Activated CD4-positive, alpha-beta T cell treated with anti-CD3 and anti-CD28 coated beads, Interleukin-2, Interleukin-6, amounts not matched to agents 100 ng/mL and 50 ng/mL, durations not matched to agents 16 hours and 8 hours (primary cell): ENCODE measurements around the gene HLA-F.

Experiments used
- DNase-seq: peaks from one replicate; pipeline ENCODE4 v3.0.0-alpha.2; 2020

HLA-F gene

DNA sequence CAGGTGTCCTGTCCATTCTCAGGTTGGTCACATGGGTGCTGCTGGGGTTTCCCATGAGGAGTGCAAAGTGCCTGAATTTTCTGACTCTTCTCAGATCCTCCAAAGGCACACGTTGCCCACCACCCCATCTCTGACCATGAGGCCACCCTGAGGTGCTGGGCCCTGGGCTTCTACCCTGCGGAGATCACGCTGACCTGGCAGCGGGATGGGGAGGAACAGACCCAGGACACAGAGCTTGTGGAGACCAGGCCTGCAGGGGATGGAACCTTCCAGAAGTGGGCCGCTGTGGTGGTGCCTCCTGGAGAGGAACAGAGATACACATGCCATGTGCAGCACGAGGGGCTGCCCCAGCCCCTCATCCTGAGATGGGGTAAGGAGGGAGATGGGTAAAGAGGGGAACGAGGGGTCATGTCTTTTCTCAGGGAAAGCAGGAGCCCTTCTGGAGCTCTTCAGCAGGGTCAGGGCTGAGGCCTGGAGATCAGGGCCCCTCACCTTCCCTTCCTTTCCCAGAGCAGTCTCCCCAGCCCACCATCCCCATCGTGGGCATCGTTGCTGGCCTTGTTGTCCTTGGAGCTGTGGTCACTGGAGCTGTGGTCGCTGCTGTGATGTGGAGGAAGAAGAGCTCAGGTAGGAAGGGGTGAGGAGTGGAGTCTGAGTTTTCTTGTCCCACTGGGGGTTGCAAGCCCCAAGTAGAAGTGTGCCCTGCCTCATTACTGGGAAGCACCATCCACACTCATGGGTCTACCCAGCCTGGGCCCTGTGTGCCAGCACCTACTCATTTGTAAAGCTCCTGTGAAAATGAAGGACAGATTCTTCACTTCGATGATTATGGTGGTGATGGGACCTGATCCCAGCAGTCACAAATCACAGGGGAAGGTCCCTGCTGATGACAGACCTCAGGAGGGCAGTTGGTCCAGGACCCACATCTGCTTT is 2.0 kb downstream of the HLA-F start:
- no peak for DNase-seq

DNA sequence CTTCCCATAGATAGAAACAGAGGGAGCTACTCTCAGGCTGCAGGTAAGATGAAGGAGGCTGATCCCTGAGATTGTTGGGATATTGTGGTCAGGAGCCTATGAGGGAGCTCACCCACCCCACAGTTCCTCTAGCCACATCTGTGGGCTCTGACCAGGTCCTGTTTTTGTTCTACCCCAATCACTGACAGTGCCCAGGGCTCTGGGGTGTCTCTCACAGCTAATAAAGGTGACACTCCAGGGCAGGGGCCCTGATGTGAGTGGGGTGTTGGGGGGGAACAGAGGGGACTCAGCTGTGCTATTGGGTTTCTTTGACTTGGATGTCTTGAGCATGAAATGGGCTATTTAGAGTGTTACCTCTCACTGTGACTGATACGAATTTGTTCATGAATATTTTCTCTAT is 2.8 kb downstream of the HLA-F start:
- no peak for DNase-seq

DNA sequence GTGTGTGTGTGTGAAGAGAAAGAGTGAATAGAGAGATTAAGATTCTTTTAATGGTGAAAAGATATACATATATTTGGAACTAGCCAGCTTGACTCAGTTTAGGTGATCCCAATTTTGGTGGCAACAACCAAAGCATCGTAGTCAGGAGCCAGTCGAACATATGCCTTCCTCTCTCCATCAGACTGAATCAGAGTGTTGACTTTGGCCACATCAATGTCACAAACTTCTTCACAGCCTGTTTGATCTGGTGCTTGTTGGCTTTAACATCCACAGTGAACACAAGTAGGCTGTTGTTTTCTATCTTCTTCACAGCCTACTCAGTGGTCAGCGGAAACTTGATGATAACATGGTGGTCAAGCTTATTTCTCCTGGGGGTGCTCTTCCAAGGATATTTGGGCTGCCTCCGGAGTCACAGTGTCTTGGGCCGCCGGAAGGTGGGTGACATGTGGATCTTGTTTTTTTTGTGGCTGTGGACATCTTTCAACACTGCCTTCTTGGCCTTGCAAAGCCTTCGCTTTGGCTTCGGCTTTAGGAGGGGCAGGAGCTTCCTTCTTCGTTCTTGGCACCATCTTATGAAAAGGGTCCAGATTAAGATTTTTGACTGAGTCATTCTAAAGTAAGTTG is 3.4 kb downstream of the HLA-F start:
- no peak for DNase-seq

DNA sequence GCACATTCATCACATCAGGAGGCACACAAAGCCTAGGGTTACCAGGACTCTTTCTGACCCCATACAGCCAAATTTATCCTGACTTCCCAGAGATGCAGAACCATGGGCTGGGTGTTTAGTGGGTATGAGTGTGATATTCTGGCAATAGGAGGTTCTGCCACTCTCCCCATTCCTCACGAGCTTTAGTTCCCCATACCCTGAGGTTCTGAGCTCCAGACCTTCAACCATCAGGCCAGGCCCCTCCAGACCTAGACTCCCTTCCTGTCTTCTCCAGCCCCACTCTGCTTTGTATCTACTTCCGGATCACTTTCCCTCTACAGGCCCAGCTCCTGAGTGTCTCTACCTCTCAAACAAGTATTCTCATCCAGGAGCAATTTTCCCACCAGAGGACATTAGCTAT is 4.4 kb downstream of the HLA-F start:
- DNase-seq = no peak

DNA sequence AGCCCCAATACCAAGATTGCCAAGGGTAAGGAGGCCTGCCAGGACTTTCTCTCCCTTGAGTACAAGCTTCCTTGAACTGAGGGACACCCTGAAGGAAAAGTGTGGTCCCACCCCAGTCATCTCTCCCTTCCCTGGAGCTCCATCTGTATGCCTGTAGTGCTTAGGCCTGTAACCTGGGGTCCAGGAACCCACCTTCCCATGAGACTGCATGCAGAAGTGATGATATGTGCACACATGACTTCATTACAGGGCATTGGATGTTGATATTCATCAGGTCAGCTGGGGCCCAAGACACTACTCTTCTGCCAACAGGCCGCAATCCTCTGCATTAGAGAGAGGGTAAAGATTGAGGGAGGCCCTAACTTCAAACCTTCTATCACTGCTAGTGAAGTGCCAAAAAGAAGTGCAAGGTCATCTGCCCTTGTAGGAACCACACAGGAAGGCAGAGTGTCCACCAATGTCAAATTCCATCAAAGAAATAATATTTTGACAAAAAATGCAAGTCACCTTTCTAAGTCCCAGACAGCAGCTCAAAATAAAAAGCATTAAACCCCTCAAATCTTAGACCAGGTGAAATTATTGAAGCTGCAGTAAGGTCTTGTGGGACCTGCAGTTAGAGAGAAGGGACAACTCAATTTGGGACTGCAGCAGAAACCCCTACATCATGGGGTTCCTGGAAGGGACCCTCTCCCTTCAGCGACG is 5.1 kb downstream of the HLA-F start:
- DNase-seq = no peak

DNA sequence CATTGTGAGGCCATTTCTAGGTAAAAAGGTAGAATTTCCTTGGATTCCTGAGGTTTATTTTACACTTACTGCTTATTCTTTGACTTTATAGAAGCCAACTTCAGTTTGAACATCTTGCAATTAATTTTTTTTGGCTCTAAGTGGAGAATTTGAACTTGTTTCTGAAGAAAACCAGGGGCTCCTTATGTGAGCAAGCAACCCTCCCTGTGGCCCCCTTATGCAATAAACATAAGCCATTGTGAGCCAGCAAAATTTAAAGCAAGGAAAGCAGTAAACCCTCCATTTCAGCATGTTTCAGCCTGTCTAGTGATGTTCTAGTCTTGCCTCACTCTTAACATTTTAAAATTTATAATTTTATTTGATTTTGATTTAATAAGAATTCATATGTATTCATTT is 5.6 kb downstream of the HLA-F start:
- no peak for DNase-seq

DNA sequence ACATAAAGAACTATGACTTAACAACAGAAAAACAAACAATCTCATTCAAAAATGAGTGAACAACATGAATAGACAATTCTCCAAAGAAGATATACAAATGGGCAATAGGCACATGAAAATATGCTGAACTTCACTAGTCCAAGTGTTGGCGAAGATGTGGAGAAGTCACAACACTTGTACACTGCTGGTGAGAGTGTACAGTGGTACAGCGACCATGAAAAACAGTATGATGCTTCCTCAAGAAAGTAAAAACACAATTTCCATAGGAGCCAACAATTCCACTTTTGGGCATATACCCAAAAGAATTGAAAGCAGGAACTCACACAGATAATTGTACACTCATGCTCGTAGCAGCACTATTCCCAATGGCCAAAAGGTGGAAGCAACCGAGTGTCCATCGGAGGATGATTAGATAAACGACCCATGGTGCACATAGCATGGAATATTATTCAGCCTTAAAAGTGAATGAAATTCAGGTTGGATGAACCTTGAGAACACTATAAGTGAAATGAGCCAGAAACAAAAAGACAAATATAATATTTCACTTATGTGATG is 6.6 kb downstream of the HLA-F start:
- DNase-seq = no peak

DNA sequence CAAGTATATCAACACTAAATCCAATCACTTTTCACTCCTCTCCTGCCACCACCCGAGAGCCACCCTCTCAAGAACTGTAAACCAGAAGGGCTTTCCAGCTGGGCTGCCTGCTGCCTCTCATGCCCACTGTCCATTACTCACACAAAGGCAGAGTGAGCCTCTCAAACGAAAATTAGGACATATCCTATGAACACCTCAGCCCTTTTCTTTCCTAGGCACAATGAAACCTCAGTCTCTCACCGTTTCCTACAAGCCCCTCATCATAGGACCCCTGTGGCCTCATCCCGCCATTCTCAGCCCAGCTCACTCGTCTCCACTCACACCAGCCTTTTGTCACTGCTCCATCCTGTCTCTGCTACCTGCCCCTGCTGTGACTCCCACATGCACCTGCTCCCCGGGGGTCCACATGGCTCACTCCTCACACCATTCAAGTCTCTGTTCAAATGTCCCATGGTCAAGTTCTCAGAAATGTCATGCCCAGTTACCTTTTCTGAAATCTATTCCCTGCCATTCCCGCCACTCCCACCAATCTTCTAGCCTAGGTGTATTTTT is 7.4 kb downstream of the HLA-F start:
- DNase-seq = no peak

DNA sequence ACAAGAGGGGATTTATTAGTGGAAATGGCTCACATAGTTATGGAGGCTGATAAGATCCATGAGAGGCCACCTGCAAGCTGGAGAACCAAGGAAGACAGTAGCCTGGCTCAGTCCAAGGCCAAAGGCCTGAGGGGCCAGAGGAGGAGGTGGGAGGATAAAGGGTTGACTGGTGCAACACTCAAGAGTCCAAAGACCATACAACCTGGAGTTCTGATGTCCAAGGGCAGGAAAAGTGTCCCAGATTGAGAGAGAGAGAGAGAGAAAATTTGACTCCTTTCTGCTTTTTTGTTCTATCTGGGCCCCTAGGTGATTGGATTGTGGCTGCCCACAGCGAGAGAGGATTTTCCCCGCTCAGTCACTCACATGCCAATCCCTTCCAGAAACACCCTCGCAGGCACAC is 8.0 kb downstream of the HLA-F start:
- DNase-seq = no peak

DNA sequence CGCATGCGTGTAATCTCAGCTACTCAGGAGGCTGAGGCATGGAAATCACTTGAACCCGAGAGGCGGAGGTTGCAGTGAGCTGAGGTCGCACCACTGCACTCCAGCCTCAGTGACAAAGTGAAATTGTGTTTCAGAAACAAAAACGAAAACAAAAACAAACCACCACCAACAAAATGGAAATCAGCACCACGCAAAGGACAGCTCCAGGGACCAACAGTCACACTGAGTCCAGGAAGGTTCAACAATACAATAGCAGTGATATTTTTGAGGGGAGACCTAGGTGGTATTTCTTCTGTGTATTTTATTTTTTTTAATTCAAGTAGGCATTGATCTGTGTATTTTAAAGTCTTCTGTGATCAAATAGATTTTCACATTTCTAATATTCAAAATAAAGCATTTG is 9.8 kb downstream of the HLA-F start:
- no peak for DNase-seq

DNA sequence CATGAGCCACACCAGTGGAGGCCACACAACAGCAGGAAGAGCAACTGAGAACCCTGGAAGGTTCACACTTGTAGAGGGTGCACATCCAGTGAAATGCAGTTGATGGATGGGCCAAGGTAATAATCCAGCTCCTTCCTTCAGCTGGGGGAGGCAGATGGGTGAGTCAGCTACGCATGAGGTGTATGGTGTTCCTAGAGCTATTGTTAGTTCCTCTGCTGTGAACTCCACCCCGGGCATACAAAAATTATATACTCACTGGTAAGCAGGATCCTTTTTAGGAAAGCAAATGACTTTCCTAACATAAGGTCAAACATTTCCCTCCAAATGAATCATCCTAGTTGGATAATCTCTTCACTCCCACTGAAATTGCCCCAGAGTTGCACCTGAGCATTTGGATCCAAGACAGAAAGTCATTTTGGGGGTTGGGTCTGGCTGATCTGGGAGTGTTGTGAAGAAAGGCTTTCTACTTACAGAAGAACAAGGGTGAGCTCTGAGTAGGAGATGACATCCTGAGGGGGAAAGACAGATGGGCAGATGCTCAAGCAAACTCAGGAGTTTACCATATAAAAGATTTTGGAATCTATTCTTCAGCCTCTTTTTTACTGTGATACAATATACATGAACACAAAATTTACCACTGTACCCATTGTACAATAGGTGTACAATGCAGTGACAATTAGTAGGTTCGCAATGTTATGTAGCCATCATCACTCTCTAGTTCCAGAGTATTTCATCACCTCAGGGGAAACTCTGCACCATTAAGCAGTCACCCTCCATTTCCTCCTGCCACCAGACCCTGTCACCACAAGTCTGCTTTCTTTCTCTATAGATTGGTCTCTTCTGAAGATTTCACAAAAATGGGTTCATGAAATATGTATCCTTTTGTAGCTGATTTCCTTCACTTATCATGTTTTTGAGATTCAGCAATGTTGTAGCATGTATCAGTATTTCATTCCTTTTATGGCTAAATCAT is 11.1 kb downstream of the HLA-F start:
- no peak for DNase-seq

DNA sequence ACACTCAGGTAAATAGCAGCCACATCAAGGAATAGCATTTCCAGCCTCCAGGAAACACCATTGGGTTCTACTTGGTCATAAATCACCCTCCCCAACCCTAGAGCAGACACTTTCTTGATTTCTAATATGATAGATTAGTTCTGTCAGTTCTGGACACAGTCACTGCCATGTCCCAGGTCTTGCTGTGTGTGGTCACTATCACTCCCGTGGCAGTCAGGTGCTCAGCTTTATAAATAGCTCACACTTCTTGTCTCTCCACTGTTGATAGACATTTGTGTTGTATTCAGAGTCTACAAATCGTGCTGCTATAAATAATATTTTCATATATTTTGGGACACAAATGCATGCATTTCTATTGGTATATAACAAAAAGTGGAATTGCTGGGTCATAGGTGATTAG is 13.3 kb downstream of the HLA-F start:
- no peak for DNase-seq

DNA sequence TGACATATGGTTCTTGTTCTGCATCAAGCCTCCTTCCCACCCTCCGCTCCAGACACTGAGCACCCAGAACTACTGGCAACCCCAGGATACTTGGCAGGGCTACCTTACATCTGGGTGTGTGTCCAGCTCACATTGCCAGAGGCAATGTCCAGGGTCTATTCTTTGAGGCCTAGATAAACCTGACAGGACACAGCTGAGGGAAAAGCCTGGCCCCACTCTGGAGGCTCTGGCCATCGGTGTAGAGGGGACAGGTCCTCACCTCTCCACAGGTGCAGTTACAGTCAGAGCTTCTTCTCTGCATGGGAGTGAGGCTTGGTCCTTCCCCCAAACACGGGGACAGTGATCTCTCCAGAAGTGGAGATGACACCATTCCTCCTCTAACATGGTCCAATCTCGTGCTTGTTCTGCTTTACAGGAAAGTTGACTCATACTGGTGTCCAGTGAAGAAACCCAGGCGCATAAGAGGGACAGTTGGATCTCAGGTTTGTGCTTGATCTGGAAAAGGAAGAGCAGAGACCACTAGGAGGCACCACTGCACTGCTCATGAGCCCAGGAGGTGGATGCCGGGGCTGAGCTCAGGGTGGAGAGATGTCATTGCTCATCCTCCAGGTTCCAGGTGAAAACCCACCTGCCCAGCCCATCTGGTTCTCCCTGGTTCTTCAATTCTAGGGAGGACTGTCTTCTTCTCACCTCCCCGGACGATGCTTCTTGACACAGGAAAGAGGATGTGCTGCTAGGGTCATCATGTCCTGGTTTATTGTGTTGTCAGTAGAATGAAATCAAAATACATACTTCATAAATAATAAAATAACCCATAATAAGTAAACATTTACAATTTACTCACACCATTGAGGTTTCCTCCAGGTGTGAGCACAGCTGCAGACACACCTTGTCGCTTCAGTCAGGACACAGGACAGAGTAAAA is 14.7 kb downstream of the HLA-F start:
- DNase-seq = peak; percentile 75

DNA sequence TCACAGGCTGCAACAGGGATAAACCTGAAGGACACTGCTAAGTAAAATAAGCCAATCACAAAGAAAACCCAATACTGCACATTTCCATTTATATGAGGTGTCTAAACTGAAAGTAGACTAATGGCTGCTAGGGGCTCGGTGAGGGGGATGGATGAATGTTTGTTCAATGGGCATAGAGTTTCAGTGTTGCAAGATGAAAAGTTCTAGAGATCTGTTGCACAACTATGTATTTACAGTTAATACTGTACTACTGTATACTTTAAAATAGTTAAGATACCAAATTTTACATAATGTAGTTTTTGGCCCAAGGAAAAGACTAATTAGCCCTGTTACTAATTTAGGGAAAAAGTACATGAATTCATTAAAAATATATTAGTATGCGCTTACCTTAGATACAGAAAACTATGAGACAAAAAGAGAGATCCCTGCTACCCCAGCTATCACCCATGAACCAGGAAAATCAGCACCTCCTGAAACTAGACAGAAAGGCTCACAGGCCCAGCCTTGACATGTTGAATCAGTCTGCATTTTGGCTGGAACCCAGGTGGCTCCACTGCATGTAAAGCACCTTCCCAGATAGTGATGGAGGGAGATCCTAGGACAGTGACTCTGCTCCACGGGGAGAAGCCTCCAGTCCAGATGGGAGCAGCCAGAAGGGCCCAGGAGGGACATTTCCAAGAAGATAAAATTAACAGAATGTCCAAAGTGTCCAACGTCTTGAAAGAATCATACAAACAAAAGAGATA is 16.1 kb downstream of the HLA-F start:
- no peak for DNase-seq

DNA sequence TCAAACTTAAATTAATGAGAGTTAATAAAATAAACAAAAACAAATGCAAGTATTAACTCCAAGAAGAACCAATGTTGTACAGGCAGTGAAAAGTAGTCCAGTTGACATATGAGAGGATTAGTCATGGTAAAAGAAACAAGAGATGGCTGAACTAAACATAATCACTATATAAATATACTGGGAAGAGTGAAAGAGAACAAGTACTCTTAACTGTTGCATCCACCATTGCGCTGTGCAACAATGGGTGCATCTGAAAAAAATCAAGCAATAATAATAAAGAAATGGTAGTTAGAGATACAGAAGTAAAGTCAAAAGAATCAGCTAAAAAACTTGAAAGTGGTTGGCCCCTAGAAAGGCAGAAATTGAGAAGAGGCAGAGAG is 16.6 kb downstream of the HLA-F start:
- DNase-seq = no peak

DNA sequence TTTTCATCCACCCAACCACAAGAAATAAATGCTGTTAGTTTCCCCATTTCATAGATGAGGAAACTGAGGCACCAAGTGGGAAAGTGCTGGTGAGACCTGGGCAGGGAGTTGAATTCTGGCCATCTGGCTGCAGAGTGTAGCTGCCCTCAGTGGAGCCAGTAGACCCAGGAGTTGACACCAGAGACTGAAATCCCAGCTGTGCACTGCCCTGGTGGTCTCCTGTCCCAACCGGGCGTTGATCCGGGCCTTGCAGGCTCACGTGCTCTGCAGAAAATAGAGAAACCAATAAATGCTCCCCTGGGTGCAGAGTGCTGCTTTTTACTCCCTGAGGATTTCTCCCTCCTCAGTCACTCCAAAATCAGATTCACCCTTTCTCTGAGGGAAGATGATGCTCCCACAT is 18.4 kb downstream of the HLA-F start:
- no peak for DNase-seq

DNA sequence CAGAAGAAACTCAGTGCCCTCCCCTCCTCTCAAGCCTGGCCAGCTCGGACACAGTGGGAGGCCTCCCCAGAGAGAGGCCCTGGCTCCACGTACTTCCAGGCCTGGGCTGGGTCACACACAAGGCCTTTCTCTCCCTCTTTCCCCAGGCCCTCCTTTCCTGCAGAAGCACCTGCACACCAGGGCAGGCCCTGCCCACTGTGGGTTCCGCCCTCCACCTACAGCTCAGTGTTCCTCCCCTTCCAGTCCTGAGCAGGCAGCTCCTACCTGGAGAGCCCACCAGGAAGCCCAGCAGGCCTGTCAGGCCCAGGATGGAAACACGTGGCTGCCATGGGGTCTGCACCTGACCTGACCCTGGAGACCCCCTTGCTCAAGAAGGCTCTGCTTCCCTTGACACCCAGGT is 18.9 kb downstream of the HLA-F start:
- DNase-seq = no peak

DNA sequence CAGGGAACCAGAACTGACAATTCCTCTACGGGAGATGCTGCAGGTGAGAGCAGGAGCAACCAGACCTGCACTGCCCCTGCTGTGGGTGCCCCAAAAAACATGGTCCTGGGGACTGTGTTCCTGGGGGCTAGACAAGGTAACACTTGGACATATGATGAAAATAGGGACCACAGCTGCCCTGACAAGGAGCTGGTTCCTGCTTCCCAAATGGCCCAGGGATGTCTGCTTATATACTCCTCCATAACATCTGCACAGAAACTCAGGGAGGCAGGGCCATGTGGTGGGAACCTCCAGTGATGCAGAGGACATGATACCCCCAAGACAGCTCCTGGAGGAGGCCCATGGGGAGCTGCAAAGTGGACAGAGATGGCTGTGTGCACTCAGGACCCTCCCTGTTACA is 19.8 kb downstream of the HLA-F start:
- no peak for DNase-seq

DNA sequence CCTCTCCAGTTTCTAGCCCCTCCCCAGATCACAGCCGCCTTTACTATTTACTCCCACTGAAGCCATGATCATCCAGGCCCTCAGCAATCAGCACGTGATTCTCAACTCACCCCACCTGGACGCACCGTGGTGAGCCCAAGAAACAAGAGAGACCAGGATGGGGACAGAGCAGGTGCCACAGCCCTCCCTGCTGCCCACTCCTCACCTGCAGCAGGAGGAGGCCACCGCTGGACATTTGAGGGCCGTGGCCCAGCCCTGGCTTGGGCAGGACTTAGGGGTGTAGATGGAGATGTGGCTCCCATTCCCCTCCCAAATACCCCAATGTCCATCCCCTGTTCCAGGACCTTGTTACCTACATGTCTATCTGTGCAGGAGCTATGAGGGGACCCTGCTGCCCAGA is 20.3 kb downstream of the HLA-F start:
- DNase-seq = no peak

DNA sequence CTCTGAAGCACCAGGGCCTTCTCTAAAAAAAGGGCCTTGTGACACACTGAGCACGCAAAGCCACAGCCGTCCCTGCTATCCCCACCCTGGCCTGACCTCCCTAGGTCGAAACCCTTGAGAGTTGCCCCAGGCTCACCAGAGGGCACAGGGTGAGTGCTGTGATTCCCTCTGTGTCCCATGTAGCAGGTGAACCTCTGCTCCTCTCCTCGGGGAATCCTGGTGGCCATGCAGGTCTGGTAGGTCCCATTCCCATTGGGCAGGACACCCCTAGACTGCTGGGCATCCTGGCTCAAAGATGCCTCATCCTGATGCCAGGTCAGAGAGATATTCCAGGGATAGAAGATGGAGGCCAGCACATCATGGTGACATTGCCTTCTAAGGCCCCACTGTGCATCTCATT is 20.9 kb downstream of the HLA-F start:
- DNase-seq = no peak
